ENCODE measurements around the gene SLC40A1. TPM values are rescaled to one million over a fixed set of nuclear protein-coding genes. Genes with fewer than 3 reads are reported as not detected.

The SLC40A1 gene
- total and polyA plus RNA-seq, 10 of the 15 experiments (the other 5 are each of a cell fraction or from before 2014, with no cell fraction given), result 0.01 to 0.38 (median 0.08) TPM; not detected in 7

DNA sequence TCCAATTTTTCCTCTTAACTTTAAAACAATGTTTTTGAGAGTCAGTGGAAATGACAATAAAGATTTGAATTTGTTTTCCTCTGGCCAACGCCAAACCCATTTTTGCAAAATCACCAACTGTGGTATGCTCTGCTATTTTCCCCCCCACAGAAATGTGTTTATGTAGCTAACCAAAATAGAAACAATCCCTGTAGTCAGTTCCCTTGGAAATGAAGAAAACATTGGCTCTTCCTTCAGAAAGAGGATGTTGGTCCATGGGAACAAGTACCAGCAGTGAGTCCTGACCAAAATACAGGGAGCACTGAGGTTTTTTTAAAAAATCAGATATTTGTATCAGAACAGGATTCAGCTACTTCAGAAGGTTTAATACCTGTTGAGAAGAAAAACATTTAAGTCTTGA, 65.3 kb downstream of the SLC40A1 start:
- intact Hi-C loops (cut with micrococcal nuclease; ENCODE audit: unreplicated experiment), result no loop called here
- no peak overlapping the region for H3K27ac ChIP-seq (ENCODE audit: control insufficient read depth, insufficient read depth)

DNA sequence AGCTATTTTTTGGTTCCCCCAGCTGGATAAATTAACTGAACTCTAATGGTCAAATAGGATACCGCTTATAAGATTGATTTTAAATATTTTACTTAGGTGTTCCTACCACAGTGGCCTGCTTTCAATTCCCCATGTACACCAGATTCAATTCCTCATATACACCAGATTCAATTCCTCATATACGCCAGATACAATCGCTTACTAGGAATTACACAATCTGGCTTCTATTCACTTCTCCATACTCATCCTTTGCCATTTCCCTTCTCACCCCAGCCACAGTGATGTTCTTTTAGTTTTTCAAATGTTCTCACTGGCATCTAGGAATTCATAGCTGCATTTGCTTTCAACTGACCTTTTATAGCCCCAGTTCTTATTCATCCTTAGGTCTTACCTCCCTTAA, 66.5 kb downstream of the SLC40A1 start:
- Histone ChIP-seq H3K36me3 (ENCODE audit: control insufficient read depth in 2 of 2, insufficient read depth in 2 of 2, low read length in 1 of 2) (no peaks in the 10 kb centered on the region), H3K9ac (ENCODE audit: control insufficient read depth, insufficient read depth, low read length) (no peak overlapping the region), H3K9me3 (replicated peaks; ENCODE audit: control insufficient read depth, insufficient read depth, low read length) (no peaks in the 10 kb centered on the region), H3K4me2 (ENCODE audit: control insufficient read depth, insufficient read depth) (no peak overlapping the region), H3K4me1 (ENCODE audit: control insufficient read depth, insufficient read depth, low read length) (no peaks in the 10 kb centered on the region), H3K4me3 (no peak overlapping the region), H2AFZ (ENCODE audit: control insufficient read depth, low read depth, low read length) (no peak overlapping the region), H3K27me3 (replicated peaks in 1 of 2; ENCODE audit: control insufficient read depth in 2 of 2, insufficient read depth in 2 of 2, low read length in 1 of 2) (no peaks in the 10 kb centered on the region; a peak in 1 of 4 replicates), H3K27ac (ENCODE audit: control insufficient read depth, insufficient read depth) (no peak overlapping the region), H4K20me1 (ENCODE audit: control insufficient read depth, insufficient read depth) (no peaks in the 10 kb centered on the region), H3K79me2 (ENCODE audit: control insufficient read depth, insufficient read depth, low read length) (no peaks in the 10 kb centered on the region)
- intact Hi-C loops (cut with micrococcal nuclease; ENCODE audit: unreplicated experiment) (no loop called here), in situ Hi-C loops (cut with MboI) (no loop called here)
- POLR2A ChIA-PET, result no interaction called here
- RAD21 ChIA-PET (ENCODE audit: unreplicated experiment), result no interaction called here
- SMC1A ChIA-PET (ENCODE audit: uncharacterized antibody, unreplicated experiment), result interaction anchor here (1.8 kb wide), 1 partner anchor 12 kb away, joined by 4 read pairs; no protein-coding TSS in a partner anchor
- BruUV-seq (replicated peaks), result no TSS peak
- DNase-seq (ENCODE audit: low read depth, low spot score) (no peak), FAIRE-seq (peak; percentile 38), ATAC-seq (no peak)
- CTCF ChIA-PET, result interaction anchor here (0.6 kb wide), 1 partner anchor 59 kb away, joined by 3 read pairs; no protein-coding TSS in a partner anchor
- WGBS (ENCODE audit: insufficient coverage, insufficient replicate concordance, low lambda C conversion rate, missing lambda C conversion rate), result 59% methylated on average over 3 of the region's 3 CpGs
- TF ChIP-seq, protein P1, sequence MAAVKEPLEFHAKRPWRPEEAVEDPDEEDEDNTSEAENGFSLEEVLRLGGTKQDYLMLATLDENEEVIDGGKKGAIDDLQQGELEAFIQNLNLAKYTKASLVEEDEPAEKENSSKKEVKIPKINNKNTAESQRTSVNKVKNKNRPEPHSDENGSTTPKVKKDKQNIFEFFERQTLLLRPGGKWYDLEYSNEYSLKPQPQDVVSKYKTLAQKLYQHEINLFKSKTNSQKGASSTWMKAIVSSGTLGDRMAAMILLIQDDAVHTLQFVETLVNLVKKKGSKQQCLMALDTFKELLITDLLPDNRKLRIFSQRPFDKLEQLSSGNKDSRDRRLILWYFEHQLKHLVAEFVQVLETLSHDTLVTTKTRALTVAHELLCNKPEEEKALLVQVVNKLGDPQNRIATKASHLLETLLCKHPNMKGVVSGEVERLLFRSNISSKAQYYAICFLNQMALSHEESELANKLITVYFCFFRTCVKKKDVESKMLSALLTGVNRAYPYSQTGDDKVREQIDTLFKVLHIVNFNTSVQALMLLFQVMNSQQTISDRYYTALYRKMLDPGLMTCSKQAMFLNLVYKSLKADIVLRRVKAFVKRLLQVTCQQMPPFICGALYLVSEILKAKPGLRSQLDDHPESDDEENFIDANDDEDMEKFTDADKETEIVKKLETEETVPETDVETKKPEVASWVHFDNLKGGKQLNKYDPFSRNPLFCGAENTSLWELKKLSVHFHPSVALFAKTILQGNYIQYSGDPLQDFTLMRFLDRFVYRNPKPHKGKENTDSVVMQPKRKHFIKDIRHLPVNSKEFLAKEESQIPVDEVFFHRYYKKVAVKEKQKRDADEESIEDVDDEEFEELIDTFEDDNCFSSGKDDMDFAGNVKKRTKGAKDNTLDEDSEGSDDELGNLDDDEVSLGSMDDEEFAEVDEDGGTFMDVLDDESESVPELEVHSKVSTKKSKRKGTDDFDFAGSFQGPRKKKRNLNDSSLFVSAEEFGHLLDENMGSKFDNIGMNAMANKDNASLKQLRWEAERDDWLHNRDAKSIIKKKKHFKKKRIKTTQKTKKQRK (IDR thresholded peaks at IDR 0.05; ENCODE audit: low read depth, low read length), result no peak
- TF ChIP-seq FOS (IDR thresholded peaks at IDR 0.05; ENCODE audit: borderline replicate concordance, extremely low read depth, insufficient read length) (no peak), RUNX3 (IDR thresholded peaks at IDR 0.05; ENCODE audit: low read length) (no peak), MXI1 (IDR thresholded peaks at IDR 0.05; ENCODE audit: low read depth, low read length) (no peak), ZNF217 (IDR thresholded peaks at IDR 0.05) (no peak), PAX5 (IDR thresholded peaks at IDR 0.05; ENCODE audit: borderline replicate concordance, low read depth, low read length) (no peak), SUZ12 (IDR thresholded peaks at IDR 0.05; ENCODE audit: unreplicated experiment) (no peak), ZNF207 (IDR thresholded peaks at IDR 0.05; ENCODE audit: borderline replicate concordance) (no peak)

More for the DNA sequence above, 65.3 kb downstream of the SLC40A1 start:
- ChIA-PET POLR2A (no interaction called here), RAD21 (ENCODE audit: unreplicated experiment) (no interaction called here), SMC1A (ENCODE audit: uncharacterized antibody, unreplicated experiment) (no interaction called here), CTCF (no interaction called here)
- no peaks in the 10 kb centered on the region for H3K79me2 ChIP-seq (ENCODE audit: control insufficient read depth, insufficient read depth, low read length)
- in situ Hi-C loops (cut with MboI), result no loop called here
- TF ChIP-seq ASH2L (IDR thresholded peaks at IDR 0.05; ENCODE audit: borderline replicate concordance, low read depth), result no peak
- no peak for TF ChIP-seq SUPT20H (IDR thresholded peaks at IDR 0.05; ENCODE audit: borderline replicate concordance, control insufficient read depth, low read depth, low read length)
- TF ChIP-seq, protein P2, sequence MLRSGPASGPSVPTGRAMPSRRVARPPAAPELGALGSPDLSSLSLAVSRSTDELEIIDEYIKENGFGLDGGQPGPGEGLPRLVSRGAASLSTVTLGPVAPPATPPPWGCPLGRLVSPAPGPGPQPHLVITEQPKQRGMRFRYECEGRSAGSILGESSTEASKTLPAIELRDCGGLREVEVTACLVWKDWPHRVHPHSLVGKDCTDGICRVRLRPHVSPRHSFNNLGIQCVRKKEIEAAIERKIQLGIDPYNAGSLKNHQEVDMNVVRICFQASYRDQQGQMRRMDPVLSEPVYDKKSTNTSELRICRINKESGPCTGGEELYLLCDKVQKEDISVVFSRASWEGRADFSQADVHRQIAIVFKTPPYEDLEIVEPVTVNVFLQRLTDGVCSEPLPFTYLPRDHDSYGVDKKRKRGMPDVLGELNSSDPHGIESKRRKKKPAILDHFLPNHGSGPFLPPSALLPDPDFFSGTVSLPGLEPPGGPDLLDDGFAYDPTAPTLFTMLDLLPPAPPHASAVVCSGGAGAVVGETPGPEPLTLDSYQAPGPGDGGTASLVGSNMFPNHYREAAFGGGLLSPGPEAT (IDR thresholded peaks at IDR 0.05; ENCODE audit: low read depth), result no peak
- no peak for TF ChIP-seq POLR2A (IDR thresholded peaks at IDR 0.05; ENCODE audit: low read depth, low read length)
- no peak for TF ChIP-seq JUND (IDR thresholded peaks at IDR 0.05; ENCODE audit: low read depth, low read length)
- H3K9me3 ChIP-seq (replicated peaks; ENCODE audit: control insufficient read depth, insufficient read depth, low read length), result no peaks in the 10 kb centered on the region
- H3K27me3 ChIP-seq (replicated peaks in 1 of 2; ENCODE audit: control insufficient read depth in 2 of 2, insufficient read depth in 2 of 2, low read length in 1 of 2), result no peaks in the 10 kb centered on the region; a peak in 1 of 4 replicates
- H3K4me1 ChIP-seq (ENCODE audit: control insufficient read depth, insufficient read depth, low read length), result no peaks in the 10 kb centered on the region
- 5% methylated on average over 1 of the region's 1 CpG for WGBS (ENCODE audit: insufficient coverage, insufficient replicate concordance, low lambda C conversion rate, missing lambda C conversion rate)
- ATAC-seq (no peak), DNase-seq (ENCODE audit: low read depth, low spot score) (no peak), FAIRE-seq (no peak)
- H3K36me3 ChIP-seq (ENCODE audit: control insufficient read depth in 2 of 2, insufficient read depth in 2 of 2, low read length in 1 of 2), result no peaks in the 10 kb centered on the region
- no peak overlapping the region for H3K4me2 ChIP-seq (ENCODE audit: control insufficient read depth, insufficient read depth)
- no peak overlapping the region for H2AFZ ChIP-seq (ENCODE audit: control insufficient read depth, low read depth, low read length)
- H4K20me1 ChIP-seq (ENCODE audit: control insufficient read depth, insufficient read depth), result no peaks in the 10 kb centered on the region
- no peak overlapping the region for H3K9ac ChIP-seq (ENCODE audit: control insufficient read depth, insufficient read depth, low read length)
- BruUV-seq (replicated peaks), result no TSS peak
- H3K4me3 ChIP-seq, result no peak overlapping the region

All from GM12878 (cell line).